Ovary (tissue), 3 donors: Measurements from ENCODE around the gene CSNK1G2.

Experiments
- EP300 ChIP-seq: sonication (generic); formaldehyde crosslinking; IDR thresholded peaks from one replicate; pipeline ENCODE4 v1.6.1; 2017; ENCODE audit warnings: antibody characterized with exemption
- TF ChIP-seq, protein P1 (sequence below), 3 donors: fragments of 450-650 bp in 2 of 3; fragments of 200-600 bp in 1 of 3; IDR thresholded peaks; one replicate each; pipeline versions ENCODE4 v1.5.1 to v1.8.0; 2016 to 2022; ENCODE audit warnings: antibody characterized with exemption in 3 of 3, mild to moderate bottlenecking in 1 of 3
- donor health status: DM: no; HTN: no; CAD: no.

DNA sequence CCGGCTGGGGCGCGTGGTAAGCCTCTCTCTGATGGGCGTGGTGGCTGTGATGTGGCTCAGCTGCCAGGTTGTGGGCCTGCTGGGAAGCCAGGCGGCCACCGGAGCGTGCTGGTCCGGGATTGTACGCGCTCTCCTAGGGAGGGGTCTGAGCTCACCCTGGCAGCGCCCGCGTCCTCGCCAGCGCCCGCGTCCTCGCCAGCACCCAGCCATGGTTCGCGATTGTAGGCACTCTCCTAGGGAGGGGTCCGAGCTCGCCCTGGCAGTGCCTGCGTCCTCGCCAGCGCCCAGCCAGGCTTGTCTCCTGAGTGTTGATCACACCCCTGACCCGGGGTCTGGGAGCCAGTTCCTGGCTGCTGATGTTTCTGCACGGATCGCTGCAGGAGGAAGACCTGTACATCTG, 22.0 kb upstream of the CSNK1G2 start:
- TF ChIP-seq, protein P1, sequence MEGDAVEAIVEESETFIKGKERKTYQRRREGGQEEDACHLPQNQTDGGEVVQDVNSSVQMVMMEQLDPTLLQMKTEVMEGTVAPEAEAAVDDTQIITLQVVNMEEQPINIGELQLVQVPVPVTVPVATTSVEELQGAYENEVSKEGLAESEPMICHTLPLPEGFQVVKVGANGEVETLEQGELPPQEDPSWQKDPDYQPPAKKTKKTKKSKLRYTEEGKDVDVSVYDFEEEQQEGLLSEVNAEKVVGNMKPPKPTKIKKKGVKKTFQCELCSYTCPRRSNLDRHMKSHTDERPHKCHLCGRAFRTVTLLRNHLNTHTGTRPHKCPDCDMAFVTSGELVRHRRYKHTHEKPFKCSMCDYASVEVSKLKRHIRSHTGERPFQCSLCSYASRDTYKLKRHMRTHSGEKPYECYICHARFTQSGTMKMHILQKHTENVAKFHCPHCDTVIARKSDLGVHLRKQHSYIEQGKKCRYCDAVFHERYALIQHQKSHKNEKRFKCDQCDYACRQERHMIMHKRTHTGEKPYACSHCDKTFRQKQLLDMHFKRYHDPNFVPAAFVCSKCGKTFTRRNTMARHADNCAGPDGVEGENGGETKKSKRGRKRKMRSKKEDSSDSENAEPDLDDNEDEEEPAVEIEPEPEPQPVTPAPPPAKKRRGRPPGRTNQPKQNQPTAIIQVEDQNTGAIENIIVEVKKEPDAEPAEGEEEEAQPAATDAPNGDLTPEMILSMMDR (IDR thresholded peaks at IDR 0.05) = no peak
- no peak for TF ChIP-seq EP300
